HL-60 (cell line): ENCODE data around the gene MAPKAPK2.
"Not testable (repeated sequence)": the region's sequence is repeated elsewhere in the genome, so short reads cannot be mapped to it uniquely, and the experiment has no call there.

Experiments used
- CTCF ChIP-seq: IDR thresholded peaks from one replicate; pipeline ENCODE4 v1.5.1; 2011; ENCODE audit warnings: low read length, control low read depth, inconsistent platforms; ENCODE audit not compliant: insufficient read depth
- GABPA ChIP-seq: IDR thresholded peaks from 2 replicates; pipeline ENCODE4 v1.6.1; 2012; ENCODE audit warnings: low read depth

- not testable (repeated sequence) for TF ChIP-seq CTCF, GABPA
Observed at GRCh38 chr1:206778911-206779310, 94.2 kb downstream of the MAPKAPK2 start.
